ENCODE data around the gene TRPM2.

TRPM2 gene

DNA sequence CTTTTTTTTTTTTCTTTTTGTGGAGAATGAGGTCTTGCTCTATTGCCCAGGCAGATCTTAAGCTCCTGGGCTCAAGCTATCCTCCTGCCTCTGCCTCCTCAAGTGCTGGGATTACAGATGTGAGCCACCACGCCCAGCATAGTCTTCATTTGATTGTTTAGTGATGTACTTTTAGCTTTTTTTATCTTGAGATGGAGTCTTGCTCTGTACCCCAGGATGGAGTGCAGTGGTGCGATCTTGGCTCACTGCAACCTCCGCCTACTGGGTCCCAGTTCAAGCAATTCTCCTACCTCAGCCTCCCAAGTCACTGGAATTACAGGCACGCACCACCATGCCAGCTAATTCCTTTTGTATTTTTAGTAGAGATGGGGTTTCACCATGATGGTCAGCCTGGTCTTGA lies 77.9 kb downstream of the TRPM2 start:
- DNase-seq (ENCODE audit: low spot score) = no peak

- DNase-seq (ENCODE audit: low spot score) = no peak
Measured at GRCh38 chr21:44432841-44433790, 79.7 kb downstream of the TRPM2 start.

DNA sequence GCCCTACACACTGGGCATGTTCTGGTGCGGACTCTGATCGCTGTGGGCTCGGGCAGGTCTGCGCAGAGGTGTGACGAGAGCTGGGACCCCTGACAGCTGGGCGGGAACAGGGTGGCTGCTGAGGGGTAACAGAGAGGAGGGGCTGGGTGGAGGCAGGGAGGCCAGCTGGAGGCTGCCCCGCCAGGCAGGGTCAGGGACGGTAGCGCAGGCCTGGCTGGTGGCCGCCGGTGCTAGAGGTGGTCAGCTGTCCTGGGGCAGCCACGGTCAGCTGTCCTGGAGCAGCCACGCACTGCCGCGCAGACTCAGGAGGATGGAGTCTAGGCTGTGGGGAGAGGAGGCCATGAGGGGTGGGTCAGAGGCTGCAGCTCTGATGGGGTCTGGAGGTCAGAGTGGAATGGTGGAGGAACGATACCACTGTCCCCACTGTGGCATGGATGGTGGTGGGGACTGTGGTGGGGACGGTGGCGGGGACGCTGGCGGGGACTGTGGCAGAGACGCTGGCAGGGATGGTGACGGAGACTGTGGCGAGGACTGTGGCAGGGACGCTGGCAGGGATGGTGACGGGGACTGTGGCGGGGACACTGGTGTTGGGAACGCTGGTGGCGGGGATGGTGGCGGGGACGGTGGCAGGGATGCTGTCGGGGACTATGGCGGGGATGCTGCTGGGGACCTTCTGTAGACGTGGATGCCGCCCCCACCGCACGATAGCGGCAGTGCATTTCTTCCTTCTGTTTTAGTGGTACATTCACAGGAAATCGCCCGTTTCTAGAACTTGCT lies 80.6 kb downstream of the TRPM2 start:
- DNase-seq (ENCODE audit: low spot score) = no peak

GRCh38 chr21:44434568-44434925 lies 81.1 kb downstream of the TRPM2 start:
- DNase-seq (ENCODE audit: low spot score) = no peak

DNA sequence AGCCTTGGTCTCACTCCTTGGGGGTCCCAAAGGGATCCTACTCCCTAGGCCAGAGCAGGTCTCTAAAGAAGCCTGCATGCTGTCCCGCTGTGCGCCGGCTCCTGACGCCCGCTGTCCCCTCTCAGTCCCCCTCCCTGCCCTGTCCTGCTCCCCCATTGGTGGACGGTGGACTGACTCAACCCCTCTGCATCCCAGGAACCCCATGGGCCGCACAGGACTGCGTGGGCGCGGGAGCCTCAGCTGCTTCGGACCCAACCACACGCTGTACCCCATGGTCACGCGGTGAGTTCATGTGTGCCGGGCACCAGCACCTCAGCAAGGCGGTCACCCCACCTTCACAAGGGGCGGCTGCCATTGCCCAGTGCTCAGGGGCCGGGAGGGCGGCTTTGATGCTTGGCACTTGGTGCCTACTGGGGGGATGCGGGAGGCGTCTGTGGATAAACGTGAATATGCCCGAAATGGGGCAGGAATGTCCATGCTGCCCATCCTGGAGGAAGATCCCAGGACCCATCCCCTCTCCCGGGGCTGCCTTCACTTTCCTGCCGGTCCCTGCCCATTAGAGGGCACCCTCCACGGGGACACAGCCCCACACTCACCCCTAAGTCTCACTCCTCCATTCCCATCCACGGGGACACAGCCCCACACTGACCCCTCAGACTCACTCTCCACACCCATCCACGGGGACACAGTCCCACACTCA lies 81.7 kb downstream of the TRPM2 start:
- no peak for DNase-seq (ENCODE audit: low spot score)

- DNase-seq (ENCODE audit: low spot score) = no peak
Measured at GRCh38 chr21:44436111-44436611, 82.7 kb downstream of the TRPM2 start.

- no peak for DNase-seq (ENCODE audit: low spot score)
Measured at GRCh38 chr21:44436958-44437357, 83.5 kb downstream of the TRPM2 start.

DNA sequence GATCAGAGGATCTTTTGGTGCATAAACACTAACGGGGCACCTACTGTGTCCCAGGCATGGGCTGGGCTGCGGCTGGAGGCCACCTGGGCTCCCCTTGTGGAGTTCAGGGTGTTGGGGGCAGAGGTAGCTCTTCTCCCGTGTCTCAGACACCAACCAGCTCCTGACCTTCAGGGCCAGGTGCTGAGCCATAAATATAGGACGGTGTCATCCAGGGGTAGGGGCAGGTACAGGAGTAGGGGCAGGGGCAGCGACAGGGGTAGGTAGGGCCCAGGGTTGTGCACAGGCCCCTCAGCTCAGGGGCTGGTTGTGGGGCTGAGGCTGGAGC lies 83.9 kb downstream of the TRPM2 start:
- no peak for DNase-seq (ENCODE audit: low spot score)

DNA sequence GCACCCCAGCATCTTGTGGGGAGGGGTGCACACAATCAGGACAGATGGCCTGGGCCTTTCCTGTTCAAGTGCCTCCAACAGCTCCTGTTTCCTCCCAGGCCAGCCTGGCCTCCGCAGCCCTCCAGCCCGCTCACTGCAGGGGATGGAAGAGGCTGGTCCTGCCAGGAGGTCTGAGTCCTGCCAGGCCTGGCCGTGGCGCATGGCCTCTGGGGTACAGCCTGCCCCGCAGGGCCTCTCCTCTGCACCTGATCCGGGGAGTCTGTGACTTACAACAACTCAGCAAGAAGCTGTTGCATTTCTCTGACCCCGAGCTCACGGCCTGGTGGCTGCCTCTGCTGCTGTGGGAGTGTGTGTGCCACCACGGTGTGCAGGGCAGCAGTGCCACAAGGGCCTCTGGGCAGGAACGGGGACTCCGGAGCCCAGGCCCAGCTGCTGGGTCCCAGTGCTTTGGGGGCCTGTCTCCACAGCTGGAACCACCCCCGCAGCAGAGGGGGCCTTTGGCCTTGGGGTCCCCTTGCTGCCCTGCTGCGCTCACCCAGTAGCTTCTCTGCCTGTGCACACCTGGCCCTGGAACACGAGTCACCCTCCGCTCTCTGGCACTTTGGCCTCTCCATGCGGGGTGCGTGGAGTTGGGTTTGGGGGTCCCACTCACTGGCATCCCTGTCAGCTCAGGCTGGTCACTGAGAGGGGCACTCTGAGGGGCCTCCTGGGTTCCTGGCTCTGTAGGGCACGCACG lies 84.4 kb downstream of the TRPM2 start:
- no peak for DNase-seq (ENCODE audit: low spot score)

DNA sequence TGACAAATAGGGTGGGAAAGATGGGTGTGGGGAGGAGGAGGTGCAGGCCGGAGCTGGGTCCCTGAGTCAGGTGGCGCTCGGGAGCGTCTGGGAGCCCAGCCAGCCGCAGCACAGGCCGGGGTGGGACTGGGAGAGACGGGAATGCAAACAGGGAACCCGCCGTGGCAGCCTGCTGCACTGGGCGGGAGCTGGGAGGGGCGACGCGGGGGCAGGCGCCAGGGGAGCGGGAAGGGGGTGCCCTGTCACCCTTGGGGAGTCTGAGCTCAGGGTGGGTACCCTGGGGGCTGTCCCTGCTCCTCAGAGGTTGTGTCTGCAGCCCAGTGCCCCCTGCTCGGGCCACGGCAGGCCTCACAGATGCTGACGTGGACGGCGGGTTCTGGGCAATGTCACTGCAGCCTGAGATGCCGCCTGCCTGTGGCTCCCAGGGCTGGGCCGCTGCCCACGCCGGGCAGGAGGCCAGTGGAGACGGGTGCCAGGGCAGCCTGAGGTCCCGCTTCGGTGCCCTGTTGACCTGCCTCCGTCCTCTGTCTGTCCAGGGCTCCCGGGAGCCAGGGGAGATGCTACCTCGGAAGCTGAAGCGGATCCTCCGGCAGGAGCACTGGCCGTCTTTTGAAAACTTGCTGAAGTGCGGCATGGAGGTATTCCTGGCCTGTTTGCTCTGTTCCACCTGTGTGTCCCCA lies 85.2 kb downstream of the TRPM2 start:
- no peak for DNase-seq (ENCODE audit: low spot score)

- DNase-seq (ENCODE audit: low spot score) = no peak
Measured at GRCh38 chr21:44439211-44439600, 85.8 kb downstream of the TRPM2 start.

GRCh38 chr21:44440241-44441040 lies 87.0 kb downstream of the TRPM2 start:
- no peak for DNase-seq (ENCODE audit: low spot score)

DNA sequence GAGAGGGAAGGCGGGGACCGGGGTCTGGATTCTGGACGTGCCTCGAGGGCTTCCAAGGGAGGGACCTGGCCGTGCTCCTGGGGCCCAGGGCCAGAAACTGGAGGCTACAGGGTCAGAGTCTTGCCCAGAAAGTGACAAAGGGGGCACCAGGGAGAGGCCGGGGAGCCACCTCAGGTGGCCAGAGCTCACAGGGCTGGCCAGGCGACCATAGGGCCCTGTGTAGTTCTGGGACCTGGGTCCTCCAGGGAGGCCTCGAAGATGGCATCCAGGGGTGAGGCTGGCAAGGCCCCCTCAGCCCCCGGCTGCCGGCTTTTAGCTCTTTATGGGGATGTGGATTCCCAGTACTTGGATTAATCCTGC lies 87.6 kb downstream of the TRPM2 start:
- no peak for DNase-seq (ENCODE audit: low spot score)

- no peak for DNase-seq (ENCODE audit: low spot score)
Measured at GRCh38 chr21:44441581-44442265, 88.3 kb downstream of the TRPM2 start.

DNA sequence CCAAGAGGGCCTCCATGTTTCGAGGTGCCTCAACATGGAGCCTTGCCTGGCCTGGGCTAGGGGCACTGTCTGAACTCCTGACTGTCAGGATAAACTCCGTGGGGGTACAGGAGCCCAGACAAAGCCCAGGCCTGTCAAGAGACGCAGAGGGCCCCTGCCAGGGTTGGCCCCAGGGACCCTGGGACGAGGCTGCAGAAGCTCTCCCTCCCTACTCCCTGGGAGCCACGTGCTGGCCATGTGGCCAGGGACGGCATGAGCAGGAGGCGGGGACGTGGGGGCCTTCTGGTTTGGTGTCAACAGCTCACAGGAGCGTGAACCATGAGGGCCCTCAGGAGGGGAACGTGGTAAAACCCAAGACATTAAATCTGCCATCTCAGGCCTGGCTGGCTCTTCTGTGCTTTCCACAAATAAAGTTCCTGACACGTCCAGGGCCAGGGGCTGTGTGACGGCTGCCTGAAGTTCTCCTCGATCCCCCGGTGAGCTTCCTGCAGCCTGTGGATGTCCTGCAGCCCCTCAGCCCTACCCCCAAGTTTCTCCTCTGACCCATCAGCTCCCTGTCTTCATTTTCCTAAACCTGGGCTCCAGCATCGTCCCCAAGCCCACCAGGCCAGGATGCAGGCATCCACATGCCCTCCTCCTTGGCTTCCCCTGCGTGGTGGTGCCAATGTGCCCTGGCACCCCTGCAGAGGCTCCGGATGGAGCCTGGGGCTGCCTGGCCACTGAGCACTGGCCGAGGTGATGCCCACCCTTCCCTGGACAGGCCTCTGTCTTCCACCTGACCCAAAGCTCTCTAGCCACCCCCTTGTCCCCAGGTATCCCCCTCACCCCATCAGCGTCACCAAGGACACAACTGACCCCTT lies 89.1 kb downstream of the TRPM2 start:
- DNase-seq (ENCODE audit: low spot score) = no peak

DNA sequence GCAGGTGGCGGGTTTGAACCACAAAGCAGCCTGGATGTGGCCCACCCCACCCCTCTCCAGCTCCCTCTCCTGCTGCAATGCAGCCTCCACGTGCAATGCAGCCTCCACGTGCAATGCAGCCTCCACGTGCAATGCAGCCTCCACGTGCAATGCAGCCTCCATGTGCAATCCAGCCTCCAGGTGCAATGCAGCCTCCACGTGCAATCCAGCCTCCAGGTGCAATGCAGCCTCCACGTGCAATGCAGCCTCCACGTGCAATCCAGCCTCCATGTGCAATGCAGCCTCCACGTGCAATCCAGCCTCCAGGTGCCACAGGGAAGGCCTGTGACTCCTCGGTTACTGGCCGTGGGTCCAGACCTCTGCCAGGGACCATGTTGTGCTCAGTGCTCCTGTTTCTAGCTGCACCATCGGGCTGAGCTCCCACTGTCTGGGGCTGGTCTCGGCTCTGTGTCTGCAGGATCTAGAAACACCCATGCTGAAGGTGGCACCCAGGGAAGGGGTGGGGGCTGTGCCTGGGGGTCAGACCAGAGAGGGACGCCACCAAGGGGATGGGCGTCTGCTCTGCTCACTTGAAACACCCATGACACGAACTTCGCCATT lies 90.0 kb downstream of the TRPM2 start:
- DNase-seq (ENCODE audit: low spot score) = no peak

- DNase-seq (ENCODE audit: low spot score) = no peak
Measured at GRCh38 chr21:44443891-44444285, 90.5 kb downstream of the TRPM2 start.

DNA sequence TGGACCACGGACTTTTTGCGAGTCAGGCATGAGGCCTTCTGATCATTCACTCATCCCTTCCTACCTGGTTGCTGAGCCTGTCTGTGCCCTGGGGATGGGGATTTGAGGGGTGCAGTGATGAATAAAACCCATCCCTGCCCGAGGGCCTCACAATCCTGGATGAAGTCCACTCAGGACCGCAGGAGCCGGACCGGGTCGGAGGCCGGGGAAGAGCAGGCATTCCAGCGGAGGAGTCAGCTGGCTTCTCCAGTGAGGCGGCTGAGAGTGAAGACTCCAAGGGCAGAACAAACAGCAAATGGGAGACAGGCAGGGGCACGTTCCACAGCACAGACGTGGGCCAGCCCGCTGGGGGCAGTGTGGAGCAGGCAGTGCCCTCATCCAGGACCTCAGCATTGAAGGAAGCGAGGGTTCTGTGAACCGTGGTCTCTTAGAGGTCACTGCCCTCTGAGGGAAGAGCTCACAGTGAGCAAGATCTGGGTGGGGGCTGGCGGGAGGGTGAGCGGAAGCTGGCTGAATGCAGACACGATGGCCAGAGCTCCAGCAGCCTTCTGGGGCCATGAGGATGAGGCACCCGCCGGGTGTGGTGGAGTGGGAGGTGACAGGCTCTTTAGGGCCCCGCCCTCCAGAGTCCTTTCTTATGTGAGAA lies 91.0 kb downstream of the TRPM2 start:
- DNase-seq (ENCODE audit: low spot score) = no peak
